Nephron progenitor cell (in vitro differentiated cells): ENCODE results near the gene ASCL3.

Experiments
- DNase-seq: peaks from one replicate; pipeline ENCODE4 v3.0.0; 2021
- H3K27ac Mint-ChIP-seq: 2 replicates; pipeline ENCODE4 v1.8.0; 2021; ENCODE audit warnings: mild to moderate bottlenecking, moderate library complexity, mixed read lengths
- H3K27me3 Mint-ChIP-seq: 2 replicates; pipeline ENCODE4 v1.8.0; 2021; ENCODE audit warnings: mild to moderate bottlenecking, low read depth, mixed read lengths; ENCODE audit not compliant: poor library complexity
- H3K36me3 Mint-ChIP-seq: 2 replicates; pipeline ENCODE4 v1.8.0; 2021; ENCODE audit warnings: low read depth, mixed read lengths
- H3K4me1 Mint-ChIP-seq: 2 replicates; pipeline ENCODE4 v1.8.0; 2021; ENCODE audit warnings: mixed read lengths
- H3K4me3 Mint-ChIP-seq: 2 replicates; pipeline ENCODE4 v1.8.0; 2021; ENCODE audit warnings: mild to moderate bottlenecking, moderate library complexity, mixed read lengths
- H3K9me3 Mint-ChIP-seq: 2 replicates; pipeline ENCODE4 v1.8.0; 2021; ENCODE audit warnings: mild to moderate bottlenecking, moderate library complexity, mixed read lengths
- CTCF ChIP-seq: fragments of 200-600 bp; sonication (generic); IDR thresholded peaks from 2 replicates; pipeline ENCODE4 v1.5.0; 2021; ENCODE audit warnings: antibody characterized with exemption

The ASCL3 gene

GRCh38 chr11:8967184-8967583, 24.4 kb upstream of the ASCL3 start:
- DNase-seq = no peak
- peaks cover 3% of the 10 kb centered on the region for H3K27me3 Mint-ChIP-seq
- H3K27ac Mint-ChIP-seq = no peak overlapping the region
- H3K36me3 Mint-ChIP-seq = no peaks in the 10 kb centered on the region
- no peak overlapping the region for H3K4me3 Mint-ChIP-seq
- H3K9me3 Mint-ChIP-seq = no peaks in the 10 kb centered on the region
- no peak for TF ChIP-seq CTCF
- H3K4me1 Mint-ChIP-seq = peaks cover 39% of the 10 kb centered on the region

DNA sequence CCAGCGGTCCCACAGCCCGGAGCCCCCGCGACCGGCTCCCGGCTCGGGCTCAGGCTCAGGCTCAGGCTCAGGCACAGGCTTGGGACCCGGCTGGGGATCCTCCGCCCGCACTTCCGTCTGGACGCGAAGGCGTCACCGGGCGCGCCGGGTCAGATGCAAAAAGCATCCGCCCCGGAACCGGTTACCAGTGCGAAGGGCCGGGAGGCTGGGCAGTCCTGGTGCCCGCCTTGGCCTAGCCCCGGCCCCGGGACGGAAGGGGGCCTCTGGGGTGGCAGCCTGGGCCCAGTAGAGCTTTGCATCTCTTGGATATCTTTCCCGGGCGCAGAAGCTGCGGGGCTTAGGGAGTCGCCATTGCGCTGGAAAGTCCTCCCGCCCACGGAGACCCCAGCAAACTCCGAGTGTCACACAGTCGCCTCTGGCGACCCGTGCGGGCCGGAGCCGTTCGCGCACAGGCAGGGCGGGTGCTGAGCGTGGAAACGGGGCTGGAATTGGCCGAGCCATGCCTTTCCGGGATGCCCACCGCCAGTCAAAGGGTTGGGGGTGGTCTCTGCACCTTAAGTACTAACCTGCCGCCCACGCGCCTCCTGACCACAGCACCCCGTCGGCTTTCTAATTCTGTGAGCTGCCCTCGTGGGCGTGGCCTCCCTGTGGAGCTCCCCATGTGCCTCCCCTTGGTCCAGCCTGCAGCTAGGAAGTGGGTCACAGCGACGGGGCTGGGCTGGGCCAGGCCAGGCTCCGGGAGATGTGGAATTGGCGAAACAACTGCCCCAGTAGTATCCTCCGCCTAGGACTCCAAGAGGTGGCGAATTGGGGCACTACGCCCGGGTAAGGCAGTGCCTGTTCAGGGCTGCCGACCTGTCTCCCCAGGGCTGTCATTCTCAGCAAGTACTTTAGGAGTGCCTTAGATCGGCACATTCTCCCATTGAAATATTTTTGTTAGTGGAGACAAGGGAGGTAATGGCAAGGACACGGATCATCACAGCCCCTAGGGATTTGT, 21.8 kb upstream of the ASCL3 start, which contains the start of gene TMEM9B:
Gene TMEM9B, minus strand, starts transcription at position 119 of the 997 bp plus-strand sequence. CDS start 129 bp downstream, outside the sequence.
- DNase-seq = peak; percentile 76
- H3K27me3 Mint-ChIP-seq = peaks cover under 1% of the 10 kb centered on the region
- H3K9me3 Mint-ChIP-seq = no peaks in the 10 kb centered on the region
- peaks cover 42% of the 10 kb centered on the region for H3K4me1 Mint-ChIP-seq
- no peak for TF ChIP-seq CTCF
- peak within 1 kb of the TSS; percentile 90 for H3K4me3 Mint-ChIP-seq
- no peaks in the 10 kb centered on the region for H3K36me3 Mint-ChIP-seq
- H3K27ac Mint-ChIP-seq = peak within 1 kb of the TSS; percentile 80

DNA sequence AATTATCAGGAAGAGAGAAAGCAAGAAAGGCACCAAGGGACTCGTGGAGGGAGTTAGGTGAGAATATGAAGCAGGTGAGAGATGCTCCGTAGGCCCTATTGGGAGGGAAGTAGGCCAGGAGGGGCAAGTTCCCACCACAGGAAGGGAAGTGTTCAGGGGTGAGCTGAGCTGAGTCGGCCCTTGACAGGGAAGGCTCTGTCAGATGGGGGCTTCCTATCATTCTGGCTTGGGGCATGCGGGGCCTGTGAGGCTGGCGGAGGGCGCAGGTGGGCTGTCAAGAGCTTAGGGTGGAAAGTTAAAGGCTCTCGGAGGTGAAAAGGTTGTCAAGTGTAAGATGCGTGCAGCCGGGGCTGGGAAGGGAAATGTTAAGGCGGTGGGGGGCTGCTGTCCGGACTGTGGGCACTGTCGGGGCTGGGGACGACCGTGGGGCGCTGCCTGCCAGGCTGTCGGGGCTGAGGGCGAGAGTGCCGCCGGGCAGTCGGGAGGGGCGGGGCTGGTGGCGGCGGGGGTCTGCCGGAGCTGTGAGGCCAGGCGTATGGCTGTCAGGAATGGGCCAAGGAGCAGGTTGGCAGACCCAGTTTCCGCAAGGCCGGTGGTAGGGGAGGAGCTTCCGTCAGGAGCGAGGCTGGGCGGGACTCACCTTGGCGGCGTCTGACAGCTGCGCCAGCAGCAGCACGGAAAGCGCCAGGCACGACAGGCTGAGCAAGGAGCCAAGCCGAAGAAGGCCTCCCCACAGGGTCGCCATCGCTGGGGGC, 20.9 kb upstream of the ASCL3 start:
- TF ChIP-seq CTCF = no peak
- Mint-ChIP-seq H3K4me3 (peak overlapping the region; percentile 90), H3K27me3 (no peaks in the 10 kb centered on the region), H3K36me3 (no peaks in the 10 kb centered on the region), H3K4me1 (peaks cover 44% of the 10 kb centered on the region), H3K9me3 (no peaks in the 10 kb centered on the region), H3K27ac (no peak overlapping the region)
- DNase-seq = peak; percentile 78

GRCh38 chr11:8962841-8963240, 20.0 kb upstream of the ASCL3 start:
- H3K36me3 Mint-ChIP-seq = no peaks in the 10 kb centered on the region
- peaks cover 44% of the 10 kb centered on the region for H3K4me1 Mint-ChIP-seq
- peak overlapping the region; percentile 90 for H3K4me3 Mint-ChIP-seq
- no peaks in the 10 kb centered on the region for H3K27me3 Mint-ChIP-seq
- no peak for DNase-seq
- no peaks in the 10 kb centered on the region for H3K9me3 Mint-ChIP-seq
- no peak for TF ChIP-seq CTCF
- no peak overlapping the region for H3K27ac Mint-ChIP-seq

GRCh38 chr11:8961401-8961800, 18.6 kb upstream of the ASCL3 start:
- no peak for DNase-seq
- no peaks in the 10 kb centered on the region for H3K9me3 Mint-ChIP-seq
- no peak overlapping the region for H3K4me3 Mint-ChIP-seq
- peaks cover 1% of the 10 kb centered on the region for H3K36me3 Mint-ChIP-seq
- no peak for TF ChIP-seq CTCF
- H3K27me3 Mint-ChIP-seq = no peaks in the 10 kb centered on the region
- no peak overlapping the region for H3K27ac Mint-ChIP-seq
- H3K4me1 Mint-ChIP-seq = peaks cover 36% of the 10 kb centered on the region
